Globus pallidus (tissue), 1 donor: ENCODE results near the gene IGSF9.

Experiments used
- DNase-seq: peaks from one replicate; pipeline ENCODE4 v3.0.0-alpha.2; 2015; ENCODE audit warnings: low spot score

Gene IGSF9

GRCh38 chr1:159932296-159933285 is 12.8 kb downstream of the IGSF9 start:
- no peak for DNase-seq

GRCh38 chr1:159931795-159932173 is 13.6 kb downstream of the IGSF9 start:
- no peak for DNase-seq

GRCh38 chr1:159931101-159931794 is 14.2 kb downstream of the IGSF9 start:
- DNase-seq = no peak

GRCh38 chr1:159930634-159931033 is 14.8 kb downstream of the IGSF9 start:
- DNase-seq = no peak

- no peak for DNase-seq
Observed at GRCh38 chr1:159930216-159930615, 15.2 kb downstream of the IGSF9 start.

- no peak for DNase-seq
Observed at GRCh38 chr1:159929155-159930051, 16.0 kb downstream of the IGSF9 start.

GRCh38 chr1:159928491-159929050 is 16.8 kb downstream of the IGSF9 start:
- DNase-seq = no peak

GRCh38 chr1:159927849-159928431 is 17.5 kb downstream of the IGSF9 start:
- no peak for DNase-seq

- no peak for DNase-seq
Observed at GRCh38 chr1:159927211-159927848, 18.1 kb downstream of the IGSF9 start.

GRCh38 chr1:159925719-159926078 is 19.7 kb downstream of the IGSF9 start:
- no peak for DNase-seq

GRCh38 chr1:159924791-159925718 is 20.4 kb downstream of the IGSF9 start, which contains the start of gene TAGLN2:
TSS of gene TAGLN2 (minus strand) at chr1:159925507. CDS start at chr1:159920509, 4,998 bp downstream.
- peak; percentile 59 for DNase-seq

GRCh38 chr1:159924025-159924790 is 21.2 kb downstream of the IGSF9 start:
- no peak for DNase-seq

- no peak for DNase-seq
Observed at GRCh38 chr1:159923203-159924024, 22.0 kb downstream of the IGSF9 start.

GRCh38 chr1:159922511-159923202 is 22.8 kb downstream of the IGSF9 start:
- no peak for DNase-seq

- DNase-seq = no peak
Observed at GRCh38 chr1:159921700-159922504, 23.5 kb downstream of the IGSF9 start.

GRCh38 chr1:159921251-159921650 is 24.2 kb downstream of the IGSF9 start:
- DNase-seq = no peak

GRCh38 chr1:159920651-159921050 is 24.8 kb downstream of the IGSF9 start:
- DNase-seq = no peak
